GM12878 (cell line): ENCODE results near the gene SLC22A23. TPM values are rescaled to one million over a fixed set of nuclear protein-coding genes. Genes with fewer than 3 reads are reported as not detected.

ENCODE experiments used
- ATAC-seq: fragments of 200-7000 bp; cut with Tn5 transposase; 3 replicates; pipeline ENCODE4 v1.9.1; 2020; ENCODE audit warnings: mild to moderate bottlenecking, moderate library complexity
- BruUV-seq: library from RNA; stranded (reverse); fragments of 400-500 nt; replicated peaks from 2 replicates; lab custom pipeline; 2021; lab: Mats Ljungman, UMichigan
- CTCF ChIA-PET: fragments of 300-600 bp; sonication (Branson Sonifier 250); formaldehyde crosslinking; extraction: SDS; loops from one replicate; lab custom pipeline; 2021; ENCODE audit warnings: inconsistent platforms; lab: Yijun Ruan, JAX
- POLR2A ChIA-PET: fragments of 350-600 bp; formaldehyde crosslinking; extraction: SDS; loops from one replicate; lab custom pipeline; 2021; ENCODE audit warnings: inconsistent platforms; lab: Charles Lee
- RAD21 ChIA-PET: fragments of 300-600 bp; sonication (Branson Sonifier 250); formaldehyde crosslinking; loops from one replicate; lab custom pipeline; 2023; ENCODE audit warnings: antibody characterized with exemption; ENCODE audit not compliant: unreplicated experiment; lab: Charles Lee
- SMC1A ChIA-PET: fragments of 300-600 bp; sonication (Branson Sonifier 250); formaldehyde crosslinking; loops from one replicate; lab custom pipeline; 2023; ENCODE audit not compliant: unreplicated experiment, uncharacterized antibody; lab: Charles Lee
- DNase-seq: peaks from one replicate; pipeline ENCODE4 v3.0.0-alpha.2; 2011; ENCODE audit warnings: low read depth, low spot score
- FAIRE-seq: peaks from 3 replicates; lab custom pipeline; 2011; peaks lifted over from hg19 to GRCh38; lab: Jason Lieb, UNC
- H2AFZ ChIP-seq: 2 replicates; pipeline ENCODE4 v1.6.0; 2011; ENCODE audit warnings: low read depth, low read length, control low read depth; ENCODE audit not compliant: control insufficient read depth
- H3K27ac ChIP-seq: 2 replicates; pipeline ENCODE4 v1.5.1; 2011; ENCODE audit warnings: control low read depth; ENCODE audit not compliant: control insufficient read depth, insufficient read depth
- H3K27me3 ChIP-seq, 2 experiments: replicated peaks in 1 of 2; 2 replicates each; pipeline versions ENCODE4 v1.6.0 to v1.6.1; 2011; ENCODE audit warnings: low read length in 1 of 2; ENCODE audit not compliant: control insufficient read depth in 2 of 2, insufficient read depth in 2 of 2
- H3K36me3 ChIP-seq, 2 experiments: 2 replicates each; pipeline ENCODE4 v1.5.1; 2011; ENCODE audit warnings: low read length in 1 of 2; ENCODE audit not compliant: control insufficient read depth in 2 of 2, insufficient read depth in 2 of 2
- H3K4me1 ChIP-seq: 2 replicates; pipeline ENCODE4 v1.6.1; 2011; ENCODE audit warnings: mild to moderate bottlenecking, low read length, moderate library complexity, mixed read lengths; ENCODE audit not compliant: control insufficient read depth, insufficient read depth
- H3K4me2 ChIP-seq: 2 replicates; pipeline ENCODE4 v1.6.0; 2011; ENCODE audit warnings: control low read depth; ENCODE audit not compliant: control insufficient read depth, insufficient read depth
- H3K4me3 ChIP-seq: fragments of 200-600 bp; sonication (generic); 2 replicates; pipeline ENCODE4 v1.5.1; 2016
- H3K79me2 ChIP-seq: 2 replicates; pipeline ENCODE4 v1.6.0; 2011; ENCODE audit warnings: low read length; ENCODE audit not compliant: control insufficient read depth, insufficient read depth
- H3K9ac ChIP-seq: 2 replicates; pipeline ENCODE4 v1.8.0; 2011; ENCODE audit warnings: low read length, control low read depth, mixed read lengths; ENCODE audit not compliant: control insufficient read depth, insufficient read depth
- H3K9me3 ChIP-seq: replicated peaks from 3 replicates; pipeline ENCODE4 v1.5.1; 2011; ENCODE audit warnings: mild to moderate bottlenecking, low read length; ENCODE audit not compliant: control insufficient read depth, insufficient read depth
- H4K20me1 ChIP-seq: 2 replicates; pipeline ENCODE4 v1.6.0; 2011; ENCODE audit not compliant: control insufficient read depth, insufficient read depth
- ASH2L ChIP-seq: fragments of 300-600, 200-600 bp; sonication (generic); IDR thresholded peaks from 2 replicates; pipeline ENCODE4 v1.6.1; 2017; ENCODE audit warnings: low read depth, mild to moderate bottlenecking, borderline replicate concordance
- CHD1 ChIP-seq: IDR thresholded peaks from 2 replicates; pipeline ENCODE4 v1.6.1; 2012; ENCODE audit warnings: low read depth, low read length, improper control_type of control experiment
- CTCF ChIP-seq, 3 experiments: IDR thresholded peaks in 2 of 3; conservative IDR thresholded peaks in 1 of 3; 2 replicates each; pipeline ENCODE4 v1.5.1; 2011; ENCODE audit warnings: low read depth in 3 of 3, low read length in 3 of 3, mild to moderate bottlenecking in 3 of 3, control low read depth in 2 of 3, moderate library complexity in 2 of 3, inconsistent platforms in 1 of 3, mixed read lengths in 1 of 3; ENCODE audit not compliant: control insufficient read depth in 2 of 3, insufficient read depth in 1 of 3; ENCODE audit errors: extremely low read depth in 1 of 3
- EP300 ChIP-seq, 2 experiments: fragments of 150-350 bp in 1 of 2; IDR thresholded peaks; 2 replicates each; pipeline ENCODE4 v1.6.1; 2011 to 2012; ENCODE audit warnings: low read depth in 2 of 2, low read length in 2 of 2, borderline replicate concordance in 1 of 2, improper control_type of control experiment in 1 of 2, inconsistent platforms in 1 of 2; ENCODE audit not compliant: control insufficient read depth in 1 of 2
- HDGF ChIP-seq: fragments of 450-650 bp; IDR thresholded peaks from 2 replicates; pipeline ENCODE4 v1.6.1; 2016; ENCODE audit warnings: antibody characterized with exemption
- SKIL ChIP-seq: fragments of 450-650 bp; IDR thresholded peaks from 2 replicates; pipeline ENCODE4 v1.6.1; 2017; ENCODE audit warnings: mild to moderate bottlenecking, low read depth, inconsistent platforms; ENCODE audit not compliant: poor library complexity, severe bottlenecking
- SMARCA5 ChIP-seq: fragments of 450-650 bp; IDR thresholded peaks from 2 replicates; pipeline ENCODE4 v1.6.1; 2017; ENCODE audit warnings: mild to moderate bottlenecking
- SREBF2 ChIP-seq: IDR thresholded peaks from 2 replicates; pipeline ENCODE4 v1.6.1; 2012; ENCODE audit warnings: mild to moderate bottlenecking, low read length
- WGBS: methylation state at CpG from one replicate; pipeline ENCODE4 v1.1.6; 2016; ENCODE audit warnings: low lambda C conversion rate; ENCODE audit not compliant: insufficient replicate concordance, insufficient coverage; ENCODE audit errors: missing lambda C conversion rate; 5-methylcytosine and 5-hydroxymethylcytosine counted together
- in situ Hi-C: fragments of 300-500 bp; cut with MboI; formaldehyde crosslinking; loops from 9 replicates; pipeline ENCODE4 v1.14.3; 2018; ENCODE audit warnings: mixed read lengths
- intact Hi-C: fragments of 100-400 bp; cut with micrococcal nuclease; formaldehyde crosslinking; loops from one replicate; pipeline ENCODE4 v1.14.2; 2022; ENCODE audit not compliant: unreplicated experiment
- polyA plus RNA-seq, 11 experiments: library from polyadenylated mRNA; depleted of rRNA in 4 of 11; unstranded in 6 of 11; stranded (reverse) in 5 of 11; fragments of >200 nt; fragmentation: Nextera tagmentation in 4 of 11; fragmentation: Illumina TruSeq in 1 of 11; extraction: Ambion mirVana in 4 of 11; extraction: Trizol in 1 of 11; gene quantifications; 1 replicate in 1 of 11; 2 replicates in 10 of 11; pipeline versions ENCODE4 v1.2.1 to v1.2.3, GENCODE V29; 2011 to 2016; ENCODE audit warnings: inconsistent platforms in 2 of 11, missing spikeins in 2 of 11, low read depth in 1 of 11
- total RNA-seq, 4 experiments: library from RNA; depleted of rRNA in 3 of 4; stranded (reverse); fragments of >200 nt in 3 of 4; fragmentation: Illumina TruSeq in 1 of 4; extraction: Trizol in 1 of 4; gene quantifications; 2 replicates each; pipeline versions ENCODE4 v1.2.1 to v1.2.3, GENCODE V29; 2013 to 2021
- TF ChIP-seq, protein P1 (sequence below): fragments of 450-650 bp; IDR thresholded peaks from 2 replicates; pipeline ENCODE4 v1.6.1; 2016; ENCODE audit warnings: mild to moderate bottlenecking, moderate library complexity, borderline replicate concordance
- TF ChIP-seq, protein P2 (sequence below): fragments of 150-350 bp; IDR thresholded peaks from 2 replicates; pipeline ENCODE4 v1.6.1; 2016; ENCODE audit warnings: low read depth, low read length

Gene SLC22A23
- total and polyA plus RNA-seq, 10 of the 15 experiments (the other 5 are each of a cell fraction or from before 2014, with no cell fraction given) = 0.20 to 2.4 (median 0.74) TPM

DNA sequence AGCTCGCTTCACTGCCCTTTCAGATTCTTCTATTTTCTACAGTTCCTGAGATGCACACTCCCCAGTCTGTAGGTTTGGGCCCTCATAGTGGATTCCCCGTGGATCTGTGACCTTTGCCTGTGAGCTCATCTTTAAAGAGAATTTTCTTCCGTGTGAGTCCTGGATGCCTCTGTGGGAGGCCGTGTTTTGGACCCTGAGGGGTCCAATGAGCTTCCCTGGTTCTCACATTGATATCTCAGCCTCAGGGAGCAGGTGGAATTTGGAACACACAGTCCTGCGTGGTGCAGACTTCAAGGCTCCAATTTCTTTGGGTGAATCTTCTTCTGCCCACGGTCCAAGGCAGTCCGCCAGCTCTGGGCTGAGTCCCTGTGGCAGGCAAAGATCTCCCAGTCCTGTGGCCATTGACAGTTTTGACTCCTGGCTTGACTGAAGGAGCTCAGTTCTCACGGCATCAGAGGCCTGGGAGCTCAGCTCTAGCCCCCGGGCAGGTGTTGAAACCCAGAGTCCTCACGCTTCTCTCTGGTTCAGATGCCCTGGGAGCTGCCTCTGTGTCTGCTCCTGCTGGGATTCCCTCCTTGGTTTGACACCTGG lies 137.1 kb downstream of the SLC22A23 start:
- DNase-seq (no peak), ATAC-seq (no peak), FAIRE-seq (no peak)
- no peak overlapping the region for H3K27ac ChIP-seq
- ChIA-PET RAD21 (interaction anchor here (1.1 to 1.2 kb wide), 3 partner anchors 18 to 107 kb away, joined by 3 to 4 read pairs (median 4); no protein-coding TSS in a partner anchor), POLR2A (interaction anchor here (1.1 to 2.0 kb wide), 2 partner anchors 11 to 18 kb away, joined by 4 to 5 read pairs; no protein-coding TSS in a partner anchor), SMC1A (interaction anchor here (1.0 to 6.5 kb wide), 6 partner anchors 13 to 142 kb away, joined by 3 to 41 read pairs (median 3); no protein-coding TSS in a partner anchor), CTCF (interaction anchor here (0.6 to 1.1 kb wide), 2 partner anchors 69 to 95 kb away, joined by 3 read pairs; no protein-coding TSS in a partner anchor)
- intact Hi-C loops (no loop called here), in situ Hi-C loops (no loop called here)
- H3K4me1 ChIP-seq = peaks cover 9% of the 10 kb centered on the region
- no peaks in the 10 kb centered on the region for H4K20me1 ChIP-seq
- H3K27me3 ChIP-seq = no peaks in the 10 kb centered on the region; a peak in 1 of 4 replicates
- no peak overlapping the region for H2AFZ ChIP-seq
- H3K4me2 ChIP-seq = no peak overlapping the region
- no peaks in the 10 kb centered on the region for H3K36me3 ChIP-seq
- no peak overlapping the region for H3K4me3 ChIP-seq
- H3K9me3 ChIP-seq = no peaks in the 10 kb centered on the region
- H3K9ac ChIP-seq = no peak overlapping the region
- BruUV-seq = no TSS peak
- 22% methylated on average over 10 of the region's 10 CpGs for WGBS
- no peaks in the 10 kb centered on the region for H3K79me2 ChIP-seq
- TF ChIP-seq SMARCA5 = no peak
- no peak for TF ChIP-seq SKIL
- TF ChIP-seq HDGF = no peak
- TF ChIP-seq CTCF (IDR thresholded peaks at IDR 0.05 in 2 of 3, conservative IDR thresholded peaks at IDR 0.05 in 1 of 3; ENCODE audit: control insufficient read depth in 2 of 3, extremely low read depth in 1 of 3, insufficient read depth in 1 of 3, low read depth in 3 of 3, low read length in 3 of 3) = no peak
- TF ChIP-seq ASH2L = no peak
- no peak for TF ChIP-seq SREBF2
- no peak for TF ChIP-seq EP300 (IDR thresholded peaks at IDR 0.05; ENCODE audit: borderline replicate concordance in 1 of 2, control insufficient read depth in 1 of 2, low read depth in 2 of 2, low read length in 2 of 2)
- no peak for TF ChIP-seq CHD1
- TF ChIP-seq, protein P1, sequence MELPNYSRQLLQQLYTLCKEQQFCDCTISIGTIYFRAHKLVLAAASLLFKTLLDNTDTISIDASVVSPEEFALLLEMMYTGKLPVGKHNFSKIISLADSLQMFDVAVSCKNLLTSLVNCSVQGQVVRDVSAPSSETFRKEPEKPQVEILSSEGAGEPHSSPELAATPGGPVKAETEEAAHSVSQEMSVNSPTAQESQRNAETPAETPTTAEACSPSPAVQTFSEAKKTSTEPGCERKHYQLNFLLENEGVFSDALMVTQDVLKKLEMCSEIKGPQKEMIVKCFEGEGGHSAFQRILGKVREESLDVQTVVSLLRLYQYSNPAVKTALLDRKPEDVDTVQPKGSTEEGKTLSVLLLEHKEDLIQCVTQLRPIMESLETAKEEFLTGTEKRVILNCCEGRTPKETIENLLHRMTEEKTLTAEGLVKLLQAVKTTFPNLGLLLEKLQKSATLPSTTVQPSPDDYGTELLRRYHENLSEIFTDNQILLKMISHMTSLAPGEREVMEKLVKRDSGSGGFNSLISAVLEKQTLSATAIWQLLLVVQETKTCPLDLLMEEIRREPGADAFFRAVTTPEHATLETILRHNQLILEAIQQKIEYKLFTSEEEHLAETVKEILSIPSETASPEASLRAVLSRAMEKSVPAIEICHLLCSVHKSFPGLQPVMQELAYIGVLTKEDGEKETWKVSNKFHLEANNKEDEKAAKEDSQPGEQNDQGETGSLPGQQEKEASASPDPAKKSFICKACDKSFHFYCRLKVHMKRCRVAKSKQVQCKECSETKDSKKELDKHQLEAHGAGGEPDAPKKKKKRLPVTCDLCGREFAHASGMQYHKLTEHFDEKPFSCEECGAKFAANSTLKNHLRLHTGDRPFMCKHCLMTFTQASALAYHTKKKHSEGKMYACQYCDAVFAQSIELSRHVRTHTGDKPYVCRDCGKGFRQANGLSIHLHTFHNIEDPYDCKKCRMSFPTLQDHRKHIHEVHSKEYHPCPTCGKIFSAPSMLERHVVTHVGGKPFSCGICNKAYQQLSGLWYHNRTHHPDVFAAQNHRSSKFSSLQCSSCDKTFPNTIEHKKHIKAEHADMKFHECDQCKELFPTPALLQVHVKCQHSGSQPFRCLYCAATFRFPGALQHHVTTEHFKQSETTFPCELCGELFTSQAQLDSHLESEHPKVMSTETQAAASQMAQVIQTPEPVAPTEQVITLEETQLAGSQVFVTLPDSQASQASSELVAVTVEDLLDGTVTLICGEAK = no peak
- TF ChIP-seq, protein P2, sequence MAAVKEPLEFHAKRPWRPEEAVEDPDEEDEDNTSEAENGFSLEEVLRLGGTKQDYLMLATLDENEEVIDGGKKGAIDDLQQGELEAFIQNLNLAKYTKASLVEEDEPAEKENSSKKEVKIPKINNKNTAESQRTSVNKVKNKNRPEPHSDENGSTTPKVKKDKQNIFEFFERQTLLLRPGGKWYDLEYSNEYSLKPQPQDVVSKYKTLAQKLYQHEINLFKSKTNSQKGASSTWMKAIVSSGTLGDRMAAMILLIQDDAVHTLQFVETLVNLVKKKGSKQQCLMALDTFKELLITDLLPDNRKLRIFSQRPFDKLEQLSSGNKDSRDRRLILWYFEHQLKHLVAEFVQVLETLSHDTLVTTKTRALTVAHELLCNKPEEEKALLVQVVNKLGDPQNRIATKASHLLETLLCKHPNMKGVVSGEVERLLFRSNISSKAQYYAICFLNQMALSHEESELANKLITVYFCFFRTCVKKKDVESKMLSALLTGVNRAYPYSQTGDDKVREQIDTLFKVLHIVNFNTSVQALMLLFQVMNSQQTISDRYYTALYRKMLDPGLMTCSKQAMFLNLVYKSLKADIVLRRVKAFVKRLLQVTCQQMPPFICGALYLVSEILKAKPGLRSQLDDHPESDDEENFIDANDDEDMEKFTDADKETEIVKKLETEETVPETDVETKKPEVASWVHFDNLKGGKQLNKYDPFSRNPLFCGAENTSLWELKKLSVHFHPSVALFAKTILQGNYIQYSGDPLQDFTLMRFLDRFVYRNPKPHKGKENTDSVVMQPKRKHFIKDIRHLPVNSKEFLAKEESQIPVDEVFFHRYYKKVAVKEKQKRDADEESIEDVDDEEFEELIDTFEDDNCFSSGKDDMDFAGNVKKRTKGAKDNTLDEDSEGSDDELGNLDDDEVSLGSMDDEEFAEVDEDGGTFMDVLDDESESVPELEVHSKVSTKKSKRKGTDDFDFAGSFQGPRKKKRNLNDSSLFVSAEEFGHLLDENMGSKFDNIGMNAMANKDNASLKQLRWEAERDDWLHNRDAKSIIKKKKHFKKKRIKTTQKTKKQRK = no peak
